ENCODE measurements around the gene PLEK. TPM values are rescaled to one million over a fixed set of nuclear protein-coding genes. Genes with fewer than 3 reads are reported as not detected.

The PLEK gene
- total and polyA plus RNA-seq, 9 of the 15 experiments (the other 6 are each of a cell fraction or from before 2014, with no cell fraction given): 0.14 to 1.2 (median 0.36) TPM

- TF ChIP-seq BHLHE40 (IDR thresholded peaks at IDR 0.05; ENCODE audit: low read length) (no peak), AFF1 (IDR thresholded peaks at IDR 0.05; ENCODE audit: low read depth in 1 of 2, partially characterized antibody in 2 of 2) (no peak), PURB (CRISPR knock-in tag; IDR thresholded peaks at IDR 0.05; ENCODE audit: low read depth) (no peak), CSDE1 (IDR thresholded peaks at IDR 0.05) (no peak), KLF6 (CRISPR knock-in tag; IDR thresholded peaks at IDR 0.05; ENCODE audit: borderline replicate concordance) (no peak; the same call in 1 of the 2 replicates), TOE1 (IDR thresholded peaks at IDR 0.05; ENCODE audit: borderline replicate concordance) (no peak), TOE1 (CRISPR knock-in tag; IDR thresholded peaks at IDR 0.05; ENCODE audit: borderline replicate concordance, low read depth) (no peak), HDAC1 (IDR thresholded peaks at IDR 0.05) (no peak), LARP7 (IDR thresholded peaks at IDR 0.05) (no peak), FOXP4 (CRISPR knock-in tag; IDR thresholded peaks at IDR 0.05; ENCODE audit: borderline replicate concordance) (no peak), TRIM28 (IDR thresholded peaks at IDR 0.05) (no peak), DDX20 (tag; IDR thresholded peaks at IDR 0.05; ENCODE audit: low read depth) (no peak; the same call in 1 of the 2 replicates), CBX3 (IDR thresholded peaks at IDR 0.05; ENCODE audit: borderline replicate concordance in 1 of 2, low read length in 2 of 2) (0 out of 3 replicates have a peak, but pooled peaks of 1 of the 2 experiments have one; percentile 40), MTA2 (IDR thresholded peaks at IDR 0.05; ENCODE audit: low read depth) (no peak), PTTG1 (tag; IDR thresholded peaks at IDR 0.05; ENCODE audit: low read depth) (no peak), MTF1 (CRISPR knock-in tag; IDR thresholded peaks at IDR 0.05; ENCODE audit: borderline replicate concordance) (no peak), SFPQ (IDR thresholded peaks at IDR 0.05; ENCODE audit: low read depth, low read length) (no peak), ZNF780A (CRISPR knock-in tag; IDR thresholded peaks at IDR 0.05) (no peak), PHF21A (IDR thresholded peaks at IDR 0.05; ENCODE audit: borderline replicate concordance, low read depth) (no peak), C11orf30 (IDR thresholded peaks at IDR 0.05; ENCODE audit: low read depth) (no peak; the same call in 1 of the 2 replicates), IRF2 (CRISPR knock-in tag; IDR thresholded peaks at IDR 0.05) (no peak)
Observed at GRCh38 chr2:68441179-68441993, 76.3 kb downstream of the PLEK start (continued).
